NCI-H2029 (cell line): ENCODE measurements around the gene TMEM106C.

ENCODE experiments used
- DNase-seq: peaks from one replicate; lab custom pipeline; 2025; lab: John Stamatoyannopoulos, UW

Gene TMEM106C

DNA sequence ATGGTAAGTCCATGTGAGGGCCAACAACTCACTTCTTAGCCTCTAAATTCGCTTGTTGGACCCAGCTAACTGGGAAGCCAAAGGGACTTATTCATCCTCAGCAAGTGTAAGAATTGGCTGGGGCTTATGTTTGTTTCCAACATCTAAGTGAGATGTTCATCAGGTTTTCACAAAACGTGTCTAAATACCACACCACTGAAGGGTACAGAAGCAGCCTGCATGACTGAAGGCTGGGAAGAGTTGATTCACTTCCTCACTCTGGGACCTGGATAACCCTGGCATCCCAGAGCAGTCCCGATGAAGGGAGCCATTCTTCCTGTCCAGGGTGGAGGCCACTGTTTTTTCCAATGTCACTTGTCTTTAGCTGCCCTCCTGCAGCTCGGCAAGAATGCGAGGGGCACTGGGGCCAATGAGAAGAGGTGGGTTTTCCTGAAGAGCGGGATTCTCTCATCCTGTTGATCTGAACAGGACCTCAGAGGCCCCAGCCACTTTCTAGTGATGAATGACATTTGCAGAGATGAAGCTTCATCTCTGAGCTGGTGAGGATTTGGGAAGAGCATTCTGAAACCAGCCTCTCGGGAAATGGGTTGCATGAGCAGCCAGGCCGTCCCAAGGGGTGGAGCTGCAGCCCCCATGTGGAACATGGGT is 53.1 kb downstream of the TMEM106C start:
- DNase-seq = no peak

DNA sequence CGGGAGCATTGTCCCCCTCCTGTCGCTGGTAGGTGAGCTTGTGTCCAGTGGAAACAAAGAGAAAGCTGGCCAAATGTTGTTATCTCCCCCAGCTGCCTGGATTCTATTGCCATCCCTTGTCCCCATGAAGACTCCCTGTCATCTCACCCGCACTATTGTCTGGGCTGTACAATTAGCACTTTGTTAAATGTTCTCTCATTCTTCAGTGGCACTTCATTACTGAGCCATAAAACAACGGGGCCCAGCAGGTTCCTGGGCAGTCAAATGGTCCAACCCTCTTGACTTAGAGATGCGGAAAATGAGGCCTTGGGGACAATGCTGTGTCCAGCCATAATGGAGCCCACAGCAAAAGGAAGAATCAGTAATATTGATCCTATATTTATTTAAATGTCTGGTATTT is 54.1 kb downstream of the TMEM106C start:
- no peak for DNase-seq

DNA sequence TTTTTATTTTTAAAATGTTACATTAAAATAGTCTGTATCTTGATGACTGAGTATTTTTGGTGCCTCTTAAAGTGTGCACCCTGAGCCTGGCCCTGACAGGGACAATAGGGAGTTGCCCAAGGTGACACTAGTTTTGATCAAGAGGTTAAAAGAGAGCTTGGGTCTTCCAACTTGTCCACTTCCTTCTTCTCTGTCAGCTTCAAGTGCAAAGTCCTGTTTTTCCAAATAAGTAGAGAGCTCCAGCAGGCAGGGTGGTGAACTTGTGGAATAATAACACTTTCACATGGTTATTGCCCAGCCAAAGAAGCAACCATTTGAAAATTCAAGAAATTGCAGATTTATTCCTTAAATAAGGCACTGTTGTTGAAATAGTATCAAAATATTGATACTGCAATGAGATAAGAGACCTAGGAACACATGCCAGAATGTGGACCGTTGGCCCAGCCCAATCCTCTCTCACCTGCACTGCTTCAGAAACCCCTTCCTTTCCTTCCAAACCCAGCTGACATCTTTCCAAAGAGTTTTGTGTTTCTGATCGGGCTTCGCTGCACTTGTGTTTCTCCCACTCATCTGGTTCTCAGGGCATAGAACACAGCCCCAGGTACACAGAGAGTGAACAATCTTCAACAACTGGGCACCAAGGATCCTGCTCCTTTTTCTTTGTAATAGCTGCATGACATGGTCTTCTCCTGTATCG is 54.7 kb downstream of the TMEM106C start:
- DNase-seq = no peak
